HPDE6-E6E7 (cell line): Measurements from ENCODE around the gene HS3ST1.
A peak's percentile ranks its signal among the peaks of the same experiment; 100 is the strongest.

ENCODE experiments used
- DNase-seq: peaks from one replicate; pipeline ENCODE4 v3.0.0; 2011; ENCODE audit warnings: missing footprints; ENCODE audit errors: extremely low spot score

Gene HS3ST1

GRCh38 chr4:11435557-11435956 is 6.9 kb upstream of the HS3ST1 start:
- DNase-seq, result no peak

GRCh38 chr4:11431111-11431510 is 2.4 kb upstream of the HS3ST1 start:
- no peak for DNase-seq

GRCh38 chr4:11430536-11430935 is 1.8 kb upstream of the HS3ST1 start:
- DNase-seq, result no peak

- DNase-seq, result no peak
Observed at GRCh38 chr4:11429699-11430045, 978 bp upstream of the HS3ST1 start.

- DNase-seq, result peak; percentile 89
Observed at GRCh38 chr4:11428899-11429698, 405 bp upstream of the HS3ST1 start.

GRCh38 chr4:11427121-11427996 is 1.3 kb downstream of the HS3ST1 start:
- DNase-seq, result no peak

GRCh38 chr4:11426731-11427120 is 2.0 kb downstream of the HS3ST1 start:
- no peak for DNase-seq

GRCh38 chr4:11426003-11426402 is 2.7 kb downstream of the HS3ST1 start:
- no peak for DNase-seq

- DNase-seq, result no peak
Observed at GRCh38 chr4:11424856-11425255, 3.8 kb downstream of the HS3ST1 start.

- DNase-seq, result no peak
Observed at GRCh38 chr4:11424000-11424399, 4.7 kb downstream of the HS3ST1 start.

GRCh38 chr4:11423465-11423864 is 5.2 kb downstream of the HS3ST1 start:
- no peak for DNase-seq

GRCh38 chr4:11421116-11421515 is 7.6 kb downstream of the HS3ST1 start:
- no peak for DNase-seq

- DNase-seq, result no peak
Observed at GRCh38 chr4:11420327-11420726, 8.4 kb downstream of the HS3ST1 start.

- no peak for DNase-seq
Observed at GRCh38 chr4:11418610-11419009, 10.1 kb downstream of the HS3ST1 start.

- DNase-seq, result no peak
Observed at GRCh38 chr4:11416767-11417113, 12.0 kb downstream of the HS3ST1 start.

GRCh38 chr4:11416071-11416766 is 12.5 kb downstream of the HS3ST1 start:
- DNase-seq, result no peak

- no peak for DNase-seq
Observed at GRCh38 chr4:11415409-11416070, 13.2 kb downstream of the HS3ST1 start.

- no peak for DNase-seq
Observed at GRCh38 chr4:11412211-11412610, 16.5 kb downstream of the HS3ST1 start.

- DNase-seq, result no peak
Observed at GRCh38 chr4:11409632-11410031, 19.1 kb downstream of the HS3ST1 start.

- no peak for DNase-seq
Observed at GRCh38 chr4:11408233-11408967, 20.3 kb downstream of the HS3ST1 start.

- DNase-seq, result no peak
Observed at GRCh38 chr4:11407551-11407950, 21.1 kb downstream of the HS3ST1 start.
